Stimulated activated CD8-positive, alpha-beta memory T cell treated with anti-CD3 and anti-CD28 coated beads, Interleukin-7, amount 100 ng/mL, for 24 hours (primary cell): ENCODE results near the gene MTSS2.

Experiments used
- DNase-seq: peaks from one replicate; pipeline ENCODE4 v3.0.0-alpha.2; 2020; ENCODE audit warnings: low read depth

MTSS2 gene

DNA sequence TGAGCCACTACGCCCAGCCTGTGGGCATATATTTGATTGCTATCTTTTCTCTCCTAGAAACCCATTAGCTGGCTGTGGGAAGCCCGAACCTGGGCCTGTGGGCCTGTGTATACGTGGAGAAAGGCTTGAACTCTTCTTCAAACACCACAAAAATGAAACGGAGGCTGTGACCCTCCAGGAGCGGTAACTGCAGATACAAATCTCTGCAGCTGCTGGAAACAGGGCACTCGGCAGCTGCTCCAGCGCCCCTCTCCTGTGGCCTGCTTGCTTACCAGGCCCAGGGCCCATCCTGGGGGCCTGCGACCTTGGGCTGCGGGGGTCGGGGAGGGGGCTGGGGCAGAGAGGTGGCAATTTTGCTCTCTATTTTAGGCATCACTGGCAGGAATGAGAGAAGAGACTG is 28.0 kb upstream of the MTSS2 start:
- DNase-seq = no peak

GRCh38 chr16:70713342-70713741 is 27.5 kb upstream of the MTSS2 start:
- DNase-seq = no peak

DNA sequence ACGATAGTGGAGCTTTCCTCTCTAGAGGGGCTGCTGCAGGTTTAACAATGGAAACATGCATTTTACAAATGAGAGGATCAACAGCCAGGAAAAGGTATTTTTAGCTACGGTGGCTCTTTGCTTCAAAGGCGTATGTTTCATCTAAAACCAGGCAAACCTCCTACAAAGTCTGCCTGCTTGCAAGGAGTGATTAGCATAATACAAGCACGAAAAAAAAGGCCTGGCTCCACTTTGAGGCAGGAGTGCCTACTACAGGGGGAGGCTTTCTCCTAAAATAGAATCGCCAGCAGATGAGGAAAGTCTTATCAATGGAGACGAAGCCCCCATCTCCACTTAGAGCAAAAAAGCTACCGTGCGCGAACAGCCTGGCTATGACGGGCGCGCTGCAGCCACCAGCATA is 27.1 kb upstream of the MTSS2 start:
- DNase-seq = no peak

GRCh38 chr16:70712359-70712758 is 26.5 kb upstream of the MTSS2 start:
- DNase-seq = no peak

DNA sequence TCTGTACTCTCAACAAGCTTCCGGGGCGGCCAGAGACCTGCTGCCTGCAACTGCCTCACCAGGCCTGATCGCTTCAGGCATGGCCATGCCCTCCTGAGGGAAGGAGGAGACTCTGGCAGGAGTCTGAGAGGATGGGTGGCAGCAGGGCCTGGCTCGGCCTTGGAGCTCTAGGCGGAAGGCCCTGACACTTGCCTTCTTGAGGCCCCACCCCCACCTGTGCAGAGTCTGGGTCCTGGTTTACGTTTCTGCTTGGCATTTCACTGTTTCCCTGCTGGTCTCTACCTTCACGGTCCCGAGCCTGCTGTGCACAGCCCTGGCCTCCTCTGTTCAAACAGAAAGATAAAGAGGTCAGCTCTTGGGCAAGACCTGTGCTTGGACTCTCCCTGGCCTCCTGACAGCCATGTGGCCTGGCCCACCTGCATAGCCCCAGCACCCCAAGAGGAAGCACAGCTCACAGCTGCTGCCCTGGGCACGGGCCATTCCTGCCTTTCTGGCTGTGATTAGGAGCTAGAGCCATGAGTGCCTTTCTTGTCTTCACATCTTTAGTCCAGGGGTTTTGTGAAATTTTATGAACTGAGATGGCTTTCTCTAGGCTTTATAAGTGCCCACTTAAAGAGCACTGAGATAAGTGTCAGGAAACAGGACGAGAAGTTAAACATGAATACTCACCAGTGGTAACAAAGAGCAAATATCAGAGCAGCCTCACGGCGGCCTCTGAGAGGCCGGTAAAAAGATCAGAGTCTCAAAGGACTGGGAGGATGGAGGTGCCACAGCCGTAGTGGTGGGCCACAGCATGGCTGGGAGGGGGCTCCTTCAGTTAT is 25.6 kb upstream of the MTSS2 start:
- DNase-seq = no peak

DNA sequence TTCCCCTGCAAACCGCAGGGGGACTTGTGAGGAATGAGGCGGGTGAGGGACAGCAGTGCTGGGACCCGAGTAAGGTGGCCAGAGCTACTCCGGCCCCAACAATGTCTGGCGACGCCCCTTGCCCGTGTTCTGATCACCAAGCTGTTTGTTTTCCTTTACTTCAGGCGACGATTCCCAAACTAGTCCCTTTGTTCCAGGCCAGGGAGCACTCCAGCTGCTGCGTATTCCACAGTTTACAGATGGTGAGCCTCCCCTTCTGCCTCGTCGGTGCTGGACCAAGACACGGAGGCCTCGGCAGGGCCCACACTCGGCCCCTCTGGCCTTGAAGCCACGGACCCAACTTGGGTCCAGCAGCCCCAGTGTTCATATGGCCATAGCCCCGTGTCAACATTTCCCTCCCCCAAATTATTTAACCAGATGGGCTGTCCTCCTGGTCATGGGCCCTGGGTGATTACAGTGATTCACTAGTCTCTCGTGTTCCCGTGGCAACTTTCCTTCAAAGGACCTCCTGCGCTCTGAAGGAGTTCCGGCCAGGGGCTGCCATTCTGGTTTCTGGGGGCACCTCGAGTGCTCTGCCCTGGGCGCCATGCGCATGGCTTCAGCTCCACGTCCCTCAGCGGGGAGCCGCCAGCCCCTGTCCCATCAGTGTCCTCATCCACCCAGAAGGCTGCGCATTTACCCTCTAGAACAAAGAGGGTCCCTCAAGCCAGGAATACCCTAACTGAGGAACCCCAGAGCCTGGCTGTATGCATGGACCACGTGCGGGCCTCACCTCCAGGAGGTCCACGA is 24.8 kb upstream of the MTSS2 start:
- no peak for DNase-seq

- DNase-seq = no peak
Measured at GRCh38 chr16:70709942-70710341, 24.1 kb upstream of the MTSS2 start.

GRCh38 chr16:70709457-70709856 is 23.6 kb upstream of the MTSS2 start:
- no peak for DNase-seq

DNA sequence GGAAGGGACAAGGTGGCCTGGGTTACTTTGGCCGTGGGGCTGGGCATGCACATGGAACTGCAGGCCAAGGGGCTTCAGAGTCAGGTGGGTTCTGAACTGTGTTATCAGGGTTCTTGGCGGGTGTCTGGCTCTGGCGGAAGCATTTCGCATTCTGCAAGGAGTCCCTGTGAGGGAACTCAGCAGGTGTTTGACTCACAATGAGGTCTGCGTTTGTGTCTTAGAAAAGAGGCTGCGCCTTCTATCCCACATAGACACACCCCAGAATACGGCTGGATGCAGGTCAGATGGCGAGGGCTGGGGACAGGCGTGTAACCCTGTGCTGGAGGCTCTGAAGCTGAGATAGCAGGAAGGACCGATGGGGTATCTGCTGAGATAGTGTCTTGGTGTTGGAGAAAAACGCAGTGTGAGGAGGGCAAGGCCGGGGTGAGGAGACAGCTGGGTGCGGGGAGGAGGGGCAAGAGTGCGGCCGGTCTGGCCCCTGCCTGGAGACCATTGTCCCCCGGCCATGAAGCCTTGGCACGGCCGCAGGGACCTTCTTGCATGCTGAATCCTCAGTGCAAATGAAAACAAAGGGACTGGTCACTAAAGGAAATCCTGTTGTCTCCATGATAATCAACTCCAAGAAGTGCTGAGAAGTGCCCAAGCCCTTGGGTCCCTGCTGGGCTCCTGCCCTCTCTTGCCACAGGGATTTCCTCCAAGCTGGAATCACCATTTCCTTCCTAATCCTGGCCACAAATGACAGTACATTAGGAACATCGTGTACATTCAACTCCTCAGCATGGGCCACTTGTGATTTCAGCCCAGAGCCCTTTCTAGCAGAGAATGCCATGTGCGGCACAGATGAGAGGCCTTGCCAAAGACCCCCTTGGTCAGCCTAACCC is 22.8 kb upstream of the MTSS2 start:
- DNase-seq = no peak

DNA sequence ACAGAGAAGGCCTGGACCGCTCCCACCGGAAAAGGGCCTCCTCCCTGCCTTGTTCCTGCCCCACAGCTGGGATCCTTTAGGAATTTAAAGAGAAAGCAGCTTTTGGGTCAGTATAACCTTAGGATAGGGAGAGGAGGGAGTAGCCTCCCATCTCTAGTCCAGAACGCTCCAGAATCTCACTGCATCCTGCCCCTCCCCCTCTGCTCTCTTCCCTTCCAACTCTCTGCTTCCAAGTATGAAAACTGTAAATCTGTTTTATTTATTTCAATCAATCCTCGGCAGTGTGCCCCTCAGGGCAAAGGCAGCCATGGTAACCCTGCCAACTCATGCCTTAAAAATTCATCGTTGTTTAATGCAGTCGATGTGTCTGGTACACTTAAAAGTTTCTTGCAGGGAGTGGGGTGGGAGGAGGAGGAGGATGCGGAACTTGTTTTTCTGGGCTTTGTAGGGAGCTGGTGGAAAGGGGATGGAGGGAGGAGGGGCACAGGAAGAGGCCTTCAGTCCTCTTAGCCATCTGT is 21.2 kb upstream of the MTSS2 start:
- no peak for DNase-seq

GRCh38 chr16:70705056-70705455 is 19.2 kb upstream of the MTSS2 start:
- no peak for DNase-seq

- no peak for DNase-seq
Measured at GRCh38 chr16:70704586-70704985, 18.7 kb upstream of the MTSS2 start.

- no peak for DNase-seq
Measured at GRCh38 chr16:70703835-70704381, 18.1 kb upstream of the MTSS2 start.

GRCh38 chr16:70703041-70703834 is 17.4 kb upstream of the MTSS2 start:
- no peak for DNase-seq

DNA sequence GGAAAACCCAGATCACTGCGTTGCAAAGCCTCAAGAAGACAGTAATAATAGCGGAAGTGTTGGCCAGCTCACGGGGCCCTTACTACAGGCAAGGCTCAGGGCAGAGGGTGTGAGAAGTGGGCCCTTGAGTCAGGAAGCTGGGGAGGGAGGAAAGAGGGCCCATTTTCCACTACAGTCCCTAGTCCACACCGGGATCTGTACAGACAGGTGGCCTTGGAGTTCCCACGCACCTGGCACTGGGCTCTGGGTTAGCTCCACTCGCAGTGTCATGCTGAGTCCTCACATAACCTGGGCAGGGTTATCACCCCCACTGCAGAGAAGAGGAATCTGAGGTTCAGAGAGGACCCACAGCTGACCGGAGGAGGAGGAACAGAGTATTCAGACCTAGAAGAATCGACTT is 16.8 kb upstream of the MTSS2 start:
- DNase-seq = no peak

DNA sequence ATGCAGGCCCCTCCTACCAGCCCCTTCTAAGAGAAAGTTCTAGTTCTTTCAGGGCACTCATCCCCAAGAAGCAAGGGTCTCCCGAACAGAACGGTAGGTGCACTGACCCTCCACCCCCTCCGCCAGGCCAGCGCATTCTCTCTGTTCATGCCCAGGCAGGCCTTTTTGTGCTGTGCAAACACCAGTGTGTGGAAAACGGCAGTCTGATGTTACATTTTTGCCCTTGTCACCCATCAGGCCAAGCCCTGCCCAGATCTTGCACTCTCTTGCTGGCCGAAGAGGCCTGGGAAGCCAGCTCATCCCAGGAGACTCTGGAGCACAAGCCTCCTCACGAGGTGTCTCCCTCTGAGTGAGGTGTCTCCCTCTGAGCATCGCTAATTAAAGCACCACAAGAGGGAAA is 16.1 kb upstream of the MTSS2 start:
- DNase-seq = no peak

DNA sequence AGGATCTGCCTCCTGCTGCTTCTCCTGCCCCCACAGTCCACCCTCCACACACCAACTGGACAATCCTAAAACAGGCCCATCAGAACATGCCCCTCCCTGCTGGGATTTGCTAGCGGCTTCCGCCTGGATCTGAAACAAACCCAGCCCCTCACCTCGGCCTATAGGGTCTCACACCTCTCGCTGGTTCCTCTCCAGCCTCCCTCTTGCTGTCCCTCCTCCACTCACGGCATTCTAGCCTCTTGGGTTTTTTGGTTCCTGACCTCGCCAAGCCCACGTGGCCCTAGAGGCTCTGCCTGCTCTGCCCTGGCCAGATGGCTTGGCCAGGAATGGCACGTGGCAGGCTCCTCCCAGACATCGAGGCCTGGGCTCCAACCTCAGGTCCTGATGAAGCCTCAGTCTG is 15.7 kb upstream of the MTSS2 start:
- no peak for DNase-seq

DNA sequence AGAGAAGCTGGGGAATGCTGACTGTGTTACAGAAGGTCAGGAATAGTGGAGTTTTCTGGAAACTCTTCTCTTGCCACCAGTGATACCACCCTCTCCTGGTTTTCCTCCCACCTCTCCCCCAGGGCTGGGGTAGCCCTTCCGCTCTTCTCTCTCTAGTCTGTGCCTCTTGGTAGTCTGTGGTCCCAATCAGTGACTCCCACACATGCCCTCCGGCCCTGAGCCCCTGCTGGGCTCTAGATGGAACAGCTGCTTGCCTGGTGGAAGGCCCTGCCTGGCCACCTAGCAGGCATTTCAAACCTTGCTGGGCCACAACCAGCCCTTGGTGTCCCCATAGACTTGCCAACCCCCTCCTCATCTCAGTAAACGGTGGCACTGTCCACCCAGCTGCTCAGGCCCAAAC is 15.2 kb upstream of the MTSS2 start:
- no peak for DNase-seq

- DNase-seq = no peak
Measured at GRCh38 chr16:70700101-70701020, 14.5 kb upstream of the MTSS2 start.

DNA sequence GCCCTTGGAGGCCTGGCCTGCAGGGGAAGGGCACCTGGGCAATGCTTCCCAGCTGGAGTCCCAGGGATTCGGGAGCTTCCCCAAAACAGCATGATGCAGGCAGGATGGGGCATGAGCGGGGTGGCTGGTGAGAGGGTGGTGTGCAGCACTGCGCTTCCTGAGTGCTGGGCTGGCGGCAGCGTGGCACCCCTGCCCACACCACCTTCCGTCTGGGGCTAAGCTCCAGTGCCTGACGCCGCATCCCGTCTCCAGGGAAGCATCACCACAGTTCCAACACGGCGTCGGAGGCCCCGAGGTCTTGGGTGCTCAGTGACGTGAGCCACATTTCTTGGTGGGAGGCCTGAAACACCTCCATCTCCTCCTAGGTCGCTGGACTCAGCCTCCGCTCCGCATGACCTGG is 13.8 kb upstream of the MTSS2 start:
- DNase-seq = no peak
